ENCODE measurements around the gene SUSD4.

The SUSD4 gene

DNA sequence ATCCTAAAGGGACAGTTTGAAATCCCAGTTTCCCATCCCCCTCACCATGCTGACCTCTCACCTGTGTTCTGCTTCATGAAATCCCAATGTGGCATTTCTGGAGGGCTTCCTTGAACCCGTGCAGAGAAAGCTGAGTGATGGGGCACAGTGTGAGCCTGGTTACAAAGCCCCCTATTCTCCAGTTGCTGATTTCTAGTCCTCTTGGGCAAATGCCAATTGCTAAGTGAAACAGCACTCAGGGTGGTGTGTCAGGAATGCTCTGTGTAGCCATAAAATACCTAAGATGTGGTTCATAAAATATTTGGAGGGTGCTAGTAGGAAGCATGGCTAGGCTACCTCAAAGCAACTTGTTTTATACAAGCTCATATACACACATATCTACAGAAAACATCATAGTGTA is 32.0 kb downstream of the SUSD4 start:
- intact Hi-C loops (cut with DNase I): no loop called here
- DNase-seq: no peak

GRCh38 chr1:223331301-223331700 is 32.7 kb downstream of the SUSD4 start:
- no peak for DNase-seq
- intact Hi-C loops (cut with DNase I): no loop called here

DNA sequence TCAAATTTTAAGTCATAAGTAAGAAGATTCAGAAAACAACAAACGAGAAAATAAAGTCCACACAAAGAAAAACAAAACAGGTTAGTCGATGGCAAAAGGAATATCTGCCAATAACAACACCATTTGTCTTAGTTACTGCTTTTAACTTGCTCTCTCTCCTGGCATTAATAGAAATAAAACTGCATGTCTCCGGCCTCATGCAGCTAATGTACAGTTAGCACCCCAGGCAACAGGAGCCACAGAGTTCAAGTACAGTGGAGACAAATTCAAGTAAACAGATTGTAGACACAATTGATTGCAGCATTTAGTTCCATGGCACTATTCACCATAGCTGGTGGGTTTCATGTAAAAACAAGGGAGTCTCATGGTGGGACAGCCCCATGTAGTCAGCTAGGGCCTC is 33.5 kb downstream of the SUSD4 start:
- no peak for DNase-seq
- intact Hi-C loops (cut with DNase I): no loop called here

DNA sequence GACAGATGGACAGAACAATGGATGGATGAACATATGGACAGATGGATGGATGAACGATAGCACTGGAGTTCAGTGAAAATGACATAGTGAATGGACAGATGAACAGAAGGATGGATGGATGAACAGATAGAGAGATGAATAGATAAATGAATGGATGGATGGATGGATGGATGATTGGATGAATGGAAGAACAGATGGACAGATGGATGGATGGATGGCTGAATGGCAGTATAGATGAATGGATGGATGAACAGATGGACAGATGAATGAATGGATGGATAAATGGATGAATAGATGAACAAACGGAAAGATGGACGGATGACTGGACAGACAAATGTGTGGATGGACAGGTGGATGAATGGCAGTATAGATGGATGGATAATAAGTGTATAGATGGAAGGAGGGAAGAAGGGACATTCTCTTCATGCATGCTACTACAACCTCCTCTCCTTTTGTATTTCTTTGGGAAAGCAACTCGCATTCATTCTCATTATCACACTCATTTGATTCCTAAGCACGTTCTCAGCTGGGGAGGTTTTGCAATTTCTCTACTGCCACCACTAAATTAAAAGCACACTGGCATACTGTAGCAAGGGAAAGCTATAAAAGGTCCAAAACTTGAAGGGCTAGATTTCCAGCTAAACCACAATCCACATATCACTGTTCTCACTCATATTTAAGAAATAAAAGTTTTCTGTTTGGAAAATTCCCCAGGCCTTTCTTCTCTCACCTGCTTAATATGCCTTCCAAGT is 34.1 kb downstream of the SUSD4 start:
- DNase-seq: no peak
- intact Hi-C loops (cut with DNase I): no loop called here

- intact Hi-C loops (cut with DNase I): no loop called here
- no peak for DNase-seq
Measured at GRCh38 chr1:223329252-223329651, 34.7 kb downstream of the SUSD4 start.

- intact Hi-C loops (cut with DNase I): no loop called here
Measured at GRCh38 chr1:223328566-223328965, 35.4 kb downstream of the SUSD4 start.

DNA sequence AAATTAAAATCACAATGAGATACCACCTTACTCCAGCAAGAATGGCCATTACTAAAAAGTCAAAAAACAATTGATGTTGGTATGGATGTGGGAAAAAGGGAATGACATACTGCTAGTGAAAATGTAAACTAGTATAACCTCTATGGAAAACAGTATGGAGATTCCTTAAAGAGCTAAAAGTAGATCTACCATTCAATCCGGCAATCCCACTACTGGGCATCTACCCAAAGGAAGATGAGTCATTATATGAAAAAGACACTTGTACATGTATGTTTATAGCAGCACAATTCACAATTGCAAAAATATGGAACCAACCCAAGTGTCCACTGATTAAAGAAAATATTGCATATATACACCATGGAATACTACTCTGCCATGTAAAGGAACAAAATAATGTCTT is 37.2 kb downstream of the SUSD4 start:
- intact Hi-C loops (cut with DNase I): no loop called here
- DNase-seq: no peak

More at GRCh38 chr1:223328566-223328965, 35.4 kb downstream of the SUSD4 start:
- DNase-seq: no peak

- intact Hi-C loops (cut with DNase I): no loop called here
- DNase-seq: no peak
Measured at GRCh38 chr1:223323491-223324484, 40.2 kb downstream of the SUSD4 start.

- no peak for DNase-seq
- intact Hi-C loops (cut with DNase I): no loop called here
Measured at GRCh38 chr1:223322868-223323267, 41.1 kb downstream of the SUSD4 start.

- intact Hi-C loops (cut with DNase I): no loop called here
- DNase-seq: no peak
Measured at GRCh38 chr1:223320959-223321358, 43.0 kb downstream of the SUSD4 start.

DNA sequence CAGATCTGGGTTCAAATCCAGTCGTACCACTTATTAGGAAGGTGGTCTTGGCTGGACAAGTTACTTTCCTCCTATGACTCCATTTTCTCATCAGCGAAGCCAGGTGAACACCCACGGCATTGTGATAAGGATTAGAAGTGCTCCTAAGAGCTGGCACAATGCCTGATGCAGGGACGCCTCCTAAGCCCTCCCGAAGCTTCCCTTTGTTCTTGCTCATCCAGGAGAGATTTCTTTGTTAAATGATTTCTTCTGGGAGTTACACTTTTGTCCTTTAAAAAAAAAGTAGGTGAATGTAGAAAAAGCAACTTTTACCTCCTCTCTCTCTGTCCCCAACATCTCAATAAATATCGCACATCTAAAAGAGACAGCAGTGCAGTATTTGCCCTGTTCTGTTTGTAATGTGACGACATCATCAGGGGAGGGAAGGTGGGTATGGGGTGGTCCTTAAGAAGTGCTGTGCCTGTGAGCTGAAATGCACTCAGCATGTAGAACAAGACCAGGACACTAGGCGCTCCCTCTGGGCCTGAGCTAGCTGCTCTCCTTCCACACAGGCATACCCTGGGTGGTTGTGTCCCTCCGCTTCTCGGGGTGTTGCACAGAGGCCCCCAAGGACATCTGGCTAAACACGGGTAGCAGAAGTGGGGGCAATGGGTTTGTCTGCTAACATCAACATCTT is 43.9 kb downstream of the SUSD4 start:
- DNase-seq: no peak
- intact Hi-C loops (cut with DNase I): no loop called here

DNA sequence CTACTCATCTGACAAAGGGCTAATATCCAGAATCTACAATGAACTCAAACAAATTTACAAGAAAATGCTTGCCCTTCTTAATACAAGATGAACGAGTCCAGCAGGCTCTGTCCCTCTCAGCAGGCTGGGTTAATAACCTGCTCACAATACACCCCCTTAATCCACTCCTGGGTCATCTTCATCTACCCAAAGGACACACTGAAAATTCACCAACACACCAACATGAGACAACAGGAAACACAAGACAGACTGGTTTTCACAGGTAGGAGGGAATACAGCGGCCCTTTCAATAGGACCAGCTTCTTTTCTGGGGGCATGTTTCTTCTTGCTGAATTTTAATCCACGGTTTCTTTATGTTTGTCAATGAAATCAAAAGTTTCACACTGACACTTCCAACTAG is 44.6 kb downstream of the SUSD4 start:
- intact Hi-C loops (cut with DNase I): no loop called here
- DNase-seq: no peak

DNA sequence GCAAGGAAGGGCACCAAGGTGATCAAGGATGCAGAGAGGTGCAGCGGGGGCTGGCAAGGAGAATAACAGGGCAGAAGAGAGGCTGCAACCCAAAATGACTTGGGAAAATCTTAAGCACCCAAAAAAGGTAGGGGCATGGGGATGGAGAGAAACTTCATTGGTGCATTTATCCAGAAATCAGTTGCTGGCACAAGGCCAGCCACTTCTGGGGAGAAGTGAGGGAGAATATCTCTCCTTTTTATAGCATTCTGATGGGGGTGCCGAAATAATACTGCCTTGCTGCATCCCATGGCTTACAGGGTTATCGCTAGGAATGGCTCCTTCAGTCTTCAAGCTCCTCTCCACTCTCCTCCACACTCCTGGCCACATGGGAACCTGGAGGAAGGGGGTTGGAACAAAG is 47.9 kb downstream of the SUSD4 start:
- DNase-seq: no peak
- intact Hi-C loops (cut with DNase I): no loop called here

DNA sequence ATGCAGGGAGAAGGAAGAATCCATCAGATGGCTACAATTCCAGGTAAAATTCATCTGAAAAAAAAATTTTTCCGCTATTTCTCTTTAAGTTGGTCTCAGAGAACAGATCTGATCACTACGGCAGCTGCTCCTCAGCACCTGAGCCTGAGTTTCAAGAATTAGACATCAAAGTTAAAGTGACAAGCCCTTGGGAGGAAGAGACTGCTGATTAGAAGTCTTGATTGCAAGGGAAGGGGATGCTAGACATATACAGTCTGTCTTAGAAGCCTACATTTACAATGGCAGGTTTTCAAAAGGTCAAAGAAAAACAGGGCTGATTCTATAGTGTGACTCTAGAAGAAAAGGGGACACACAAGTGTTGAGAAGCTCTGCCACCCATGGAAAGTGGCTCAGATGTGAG is 48.3 kb downstream of the SUSD4 start:
- intact Hi-C loops (cut with DNase I): no loop called here
- no peak for DNase-seq

GRCh38 chr1:223313415-223313754 is 50.6 kb downstream of the SUSD4 start:
- no peak for DNase-seq
- intact Hi-C loops (cut with DNase I): no loop called here

DNA sequence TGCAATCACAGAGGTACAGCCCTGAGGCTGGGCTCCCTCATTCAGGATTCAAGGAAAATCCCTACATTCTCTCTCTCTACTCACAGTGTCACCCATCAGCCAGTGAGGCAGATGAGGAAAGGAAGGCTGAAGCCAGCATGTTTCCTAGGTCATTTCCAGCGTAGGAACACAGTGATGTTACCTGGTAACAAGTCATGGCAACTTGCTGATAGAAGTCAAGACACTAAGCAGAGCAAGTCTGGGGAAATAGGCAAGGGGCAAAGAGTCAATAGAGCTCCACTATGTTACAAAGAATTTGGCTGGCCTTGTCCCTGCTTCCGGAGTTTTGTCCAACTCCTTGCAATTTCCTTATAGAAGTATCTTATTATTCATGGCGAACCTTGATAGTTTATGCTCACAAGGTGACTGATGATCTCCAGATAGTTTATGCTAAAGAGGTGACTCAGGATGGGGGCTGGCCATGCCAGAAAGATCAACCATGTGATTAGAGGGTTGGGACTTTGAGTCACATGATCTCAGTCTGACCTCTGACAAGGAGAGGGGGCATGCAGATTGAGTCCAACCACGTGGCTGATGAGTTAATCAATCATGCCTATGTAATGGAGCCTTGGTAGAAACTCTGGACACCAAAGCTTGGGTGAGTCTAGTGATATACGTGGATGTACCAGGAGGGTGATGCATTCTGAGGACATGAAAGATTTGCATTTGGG is 51.1 kb downstream of the SUSD4 start:
- intact Hi-C loops (cut with DNase I): no loop called here
- no peak for DNase-seq

GRCh38 chr1:223312273-223312672 is 51.7 kb downstream of the SUSD4 start:
- intact Hi-C loops (cut with DNase I): no loop called here
- no peak for DNase-seq

DNA sequence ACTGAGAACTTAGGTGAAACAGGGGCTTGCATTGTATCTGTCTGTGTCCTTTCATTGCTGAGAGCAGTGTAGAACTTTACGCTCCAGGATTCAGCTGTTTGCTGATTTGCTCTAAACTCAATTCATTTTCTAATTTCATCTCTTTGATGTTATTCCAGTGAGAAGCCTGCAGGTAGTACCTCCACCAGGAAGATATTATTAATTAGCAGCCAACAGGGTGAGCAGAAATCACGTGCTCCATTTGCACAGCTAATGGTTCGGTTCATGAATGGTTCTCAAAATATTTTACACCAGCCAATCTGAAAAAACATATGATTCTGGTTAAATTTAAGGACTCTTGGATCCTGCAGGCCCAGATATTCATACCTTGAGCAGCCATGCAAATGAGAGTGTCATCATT is 52.1 kb downstream of the SUSD4 start:
- intact Hi-C loops (cut with DNase I): no loop called here
- no peak for DNase-seq

- intact Hi-C loops (cut with DNase I): no loop called here
- DNase-seq: no peak
Measured at GRCh38 chr1:223308136-223308535, 55.8 kb downstream of the SUSD4 start.

DNA sequence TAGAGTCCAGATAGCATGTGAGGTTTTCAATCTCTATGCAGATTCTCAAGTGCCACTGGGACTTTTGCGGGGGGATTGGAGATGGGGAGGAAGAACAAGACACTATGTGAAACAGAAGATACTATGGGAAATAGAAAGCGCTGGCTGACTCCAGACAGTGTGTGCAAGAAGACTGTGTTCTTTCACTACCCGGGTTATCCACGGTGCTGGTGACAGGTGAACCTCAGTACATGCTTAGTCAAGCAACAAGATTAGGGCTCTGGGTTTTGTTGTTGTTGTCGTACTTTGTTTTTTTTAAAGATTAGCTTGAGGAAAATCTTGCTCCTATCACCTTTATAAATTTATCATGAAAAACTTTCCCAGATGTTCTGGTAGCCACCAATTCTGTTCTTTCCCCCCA is 56.4 kb downstream of the SUSD4 start:
- intact Hi-C loops (cut with DNase I): no loop called here
- no peak for DNase-seq

DNA sequence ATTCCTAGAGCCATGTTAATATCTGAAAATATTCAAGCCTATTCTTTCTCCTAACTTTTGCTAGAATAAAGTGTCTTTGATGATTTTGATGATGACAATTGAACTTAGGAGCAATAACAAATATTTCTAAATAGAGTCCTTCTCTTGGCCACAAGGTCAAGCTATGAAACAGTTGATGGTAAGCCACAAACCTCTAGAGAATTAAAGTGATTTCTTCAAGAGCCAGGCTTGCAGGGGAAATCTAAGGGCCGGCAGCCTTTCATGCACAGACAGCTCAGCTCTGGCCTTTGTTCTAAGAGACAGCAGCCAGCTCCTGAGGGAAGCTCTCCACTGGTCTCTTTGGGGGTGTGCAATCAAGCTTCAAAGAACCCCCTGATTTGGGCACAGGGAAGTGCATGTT is 59.0 kb downstream of the SUSD4 start:
- DNase-seq: no peak
- intact Hi-C loops (cut with DNase I): no loop called here

Measured in posterior cingulate gyrus (tissue), 11 donors.